ENCODE measurements around the gene PDGFA.

Gene PDGFA

DNA sequence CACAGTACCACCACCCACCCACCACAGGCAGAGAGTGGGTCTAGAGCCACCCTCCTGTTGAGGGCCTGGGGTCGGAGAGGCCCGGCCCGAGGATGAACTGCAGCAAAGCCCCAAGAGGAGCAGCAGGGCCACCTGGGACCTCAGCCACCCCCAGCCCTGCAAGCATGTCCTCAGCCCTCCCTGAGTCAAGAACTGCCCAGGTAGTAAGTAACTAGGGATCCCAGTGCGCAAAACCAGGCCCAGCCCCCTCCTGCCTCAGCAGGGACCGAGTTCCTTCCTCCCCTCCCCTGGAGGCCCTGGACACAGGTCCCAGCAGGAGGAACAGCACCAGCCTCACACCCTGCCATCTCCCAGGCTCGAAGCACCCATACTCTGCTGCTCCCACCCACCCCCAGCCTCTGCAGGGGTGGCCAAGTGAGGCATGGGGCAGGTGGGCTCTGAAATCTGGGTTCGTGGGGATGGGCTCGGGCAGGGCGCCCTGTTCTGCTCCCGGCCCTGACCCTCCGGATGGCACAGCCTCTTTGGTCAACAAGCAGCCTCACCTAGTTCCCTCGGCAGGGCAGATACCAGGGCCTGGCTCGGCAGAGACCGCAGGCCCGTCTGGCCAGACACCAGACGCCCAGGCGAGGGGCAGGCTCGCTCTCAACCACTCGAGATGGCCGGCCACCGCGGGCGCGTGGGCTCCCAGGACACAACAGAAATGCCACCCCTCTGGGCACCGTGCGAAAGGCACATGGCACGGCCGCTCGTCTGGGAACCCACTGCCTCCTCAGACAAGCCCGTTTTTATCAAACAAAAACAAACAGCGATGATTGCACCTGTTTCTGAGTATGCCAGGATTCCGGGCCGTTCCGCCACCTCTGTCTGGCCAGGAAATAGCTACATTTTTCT, 15.2 kb downstream of the PDGFA start:
- DNase-seq (ENCODE audit: low spot score) = no peak

DNA sequence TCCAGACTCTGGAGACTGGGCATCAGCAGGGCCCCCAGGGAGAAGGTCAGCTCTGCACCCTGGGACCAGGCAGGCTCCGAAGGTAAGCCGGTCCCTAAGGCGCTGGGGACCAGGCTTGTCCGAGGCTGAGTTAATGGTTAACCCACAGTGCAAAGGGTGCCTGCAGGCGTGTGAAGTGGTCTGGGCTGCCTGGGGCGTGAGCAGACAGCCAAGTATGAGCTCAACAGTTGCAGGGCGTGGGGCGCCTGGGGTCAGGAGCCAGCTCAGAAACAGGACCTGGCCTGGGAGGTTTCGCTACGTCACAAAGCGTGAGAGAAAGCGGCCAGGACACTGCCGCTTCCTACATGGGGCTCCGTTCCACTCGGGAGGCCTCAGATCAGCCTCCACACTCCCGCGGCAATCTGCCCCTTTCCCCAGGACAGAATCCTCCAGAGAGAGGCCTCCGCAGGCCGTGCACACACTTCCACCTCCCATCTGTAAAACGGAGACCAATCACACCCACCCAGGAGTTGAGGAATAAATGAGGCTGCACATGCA, 16.0 kb downstream of the PDGFA start:
- no peak for DNase-seq (ENCODE audit: low spot score)

DNA sequence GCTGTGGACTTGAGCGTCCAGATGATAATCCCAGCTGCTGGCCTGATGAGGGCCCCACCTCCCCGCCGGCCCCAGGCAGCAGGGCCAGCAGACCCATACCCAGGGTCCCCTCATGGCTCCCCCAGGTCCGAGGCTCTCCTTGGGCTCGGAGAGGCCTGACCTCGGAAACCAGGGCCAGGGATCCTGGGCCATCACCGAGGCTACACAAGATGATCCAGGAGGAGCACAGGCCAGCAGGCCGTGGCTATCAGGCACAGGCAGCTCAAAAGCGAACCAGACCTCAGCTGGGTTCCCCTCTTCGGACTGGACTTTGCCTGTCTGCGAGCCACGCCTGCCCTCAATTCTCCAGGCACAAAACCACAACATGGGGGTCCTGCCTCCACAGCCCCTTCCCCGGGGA, 17.4 kb downstream of the PDGFA start:
- no peak for DNase-seq (ENCODE audit: low spot score)

DNA sequence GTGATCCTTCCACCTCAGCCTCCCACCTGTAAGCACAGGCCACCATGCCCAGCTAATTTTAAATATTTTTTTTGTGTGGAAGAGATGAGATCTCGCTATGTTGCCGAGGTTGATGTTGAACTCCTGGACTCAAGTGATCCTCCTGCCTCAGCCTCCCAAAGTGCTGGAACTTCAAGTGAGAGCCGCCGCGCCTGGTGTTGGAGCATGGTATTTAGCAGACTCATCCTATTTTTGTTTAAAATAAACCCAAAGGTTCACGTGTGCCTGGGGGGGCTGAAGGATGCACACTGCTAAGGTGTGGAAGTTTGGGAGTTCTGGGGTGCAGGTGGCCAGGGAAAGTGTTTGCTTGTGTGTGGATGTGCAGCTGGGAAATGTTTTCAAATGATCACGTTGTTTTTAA, 18.1 kb downstream of the PDGFA start:
- DNase-seq (ENCODE audit: low spot score) = no peak

DNA sequence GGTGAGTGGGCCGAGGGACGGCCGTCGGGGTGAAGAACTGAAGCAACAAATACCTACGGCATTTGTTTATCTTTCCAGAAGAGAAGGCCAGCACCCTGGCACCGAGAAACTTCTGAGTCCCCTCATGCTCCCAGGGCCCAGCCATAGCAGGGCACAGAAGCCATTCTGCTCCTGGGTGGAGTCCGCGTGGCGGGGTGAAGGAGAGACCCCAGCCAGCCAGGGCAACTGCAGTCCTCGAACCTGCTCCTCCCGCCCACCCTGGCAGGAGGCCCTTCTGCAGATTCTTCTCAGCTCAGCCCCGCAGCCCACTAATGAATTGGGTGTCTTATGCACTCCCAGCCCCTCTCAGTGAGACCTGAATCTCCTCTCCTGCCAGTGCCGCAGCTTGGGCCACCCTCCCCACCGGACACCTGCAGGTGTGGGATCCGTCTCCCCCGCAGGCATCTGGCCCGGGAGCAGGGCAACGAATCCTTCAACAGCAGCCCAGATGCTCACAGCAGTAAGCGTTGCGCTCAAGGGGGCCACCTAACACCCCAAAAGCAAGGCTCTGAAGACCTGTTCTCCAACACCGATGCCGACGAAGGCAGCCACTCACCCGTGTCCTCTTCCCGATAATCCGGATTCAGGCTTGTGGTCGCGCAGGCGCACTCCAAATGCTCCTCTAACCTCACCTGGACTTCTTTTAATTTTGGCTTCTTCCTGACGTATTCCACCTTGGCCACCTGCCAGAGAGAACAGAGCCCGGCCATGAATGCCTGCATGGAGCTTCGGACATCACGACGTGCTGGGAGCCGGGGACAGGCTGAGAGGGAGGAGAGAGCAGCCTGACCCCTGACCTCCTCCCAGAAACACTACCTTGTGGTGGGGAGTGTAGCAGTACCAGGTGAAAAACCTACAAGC, 18.9 kb downstream of the PDGFA start:
- DNase-seq (ENCODE audit: low spot score) = no peak

DNA sequence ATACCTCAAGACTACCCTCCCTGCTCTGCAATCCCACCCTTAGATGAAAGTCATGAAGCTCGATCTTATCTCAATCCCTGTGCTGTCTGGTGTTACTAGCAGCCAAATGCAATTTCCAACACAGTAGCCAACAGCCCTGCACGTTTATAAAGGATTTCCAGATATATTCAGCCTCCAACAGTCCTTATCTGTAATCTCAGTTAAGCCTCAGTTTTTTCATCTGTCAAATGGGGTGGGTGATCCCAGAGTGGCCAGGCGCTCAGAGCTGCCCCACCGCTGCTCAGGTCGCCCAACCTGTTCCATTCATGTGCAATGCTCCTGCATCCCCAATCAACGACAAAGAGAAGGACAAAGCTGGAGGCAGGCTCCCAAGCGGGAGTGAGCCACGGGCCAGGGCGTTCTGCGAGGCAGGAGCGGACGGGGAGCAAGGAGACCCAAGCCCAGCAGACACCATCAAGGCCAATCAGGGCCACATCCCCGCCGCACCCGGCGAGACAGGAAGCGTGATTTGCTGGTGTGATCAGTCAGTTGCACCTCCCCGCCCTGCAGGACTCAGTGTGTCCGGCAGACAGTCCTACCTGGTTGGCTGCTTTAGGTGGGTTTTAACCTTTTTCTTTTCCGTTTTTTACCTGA, 19.7 kb downstream of the PDGFA start:
- no peak for DNase-seq (ENCODE audit: low spot score)

DNA sequence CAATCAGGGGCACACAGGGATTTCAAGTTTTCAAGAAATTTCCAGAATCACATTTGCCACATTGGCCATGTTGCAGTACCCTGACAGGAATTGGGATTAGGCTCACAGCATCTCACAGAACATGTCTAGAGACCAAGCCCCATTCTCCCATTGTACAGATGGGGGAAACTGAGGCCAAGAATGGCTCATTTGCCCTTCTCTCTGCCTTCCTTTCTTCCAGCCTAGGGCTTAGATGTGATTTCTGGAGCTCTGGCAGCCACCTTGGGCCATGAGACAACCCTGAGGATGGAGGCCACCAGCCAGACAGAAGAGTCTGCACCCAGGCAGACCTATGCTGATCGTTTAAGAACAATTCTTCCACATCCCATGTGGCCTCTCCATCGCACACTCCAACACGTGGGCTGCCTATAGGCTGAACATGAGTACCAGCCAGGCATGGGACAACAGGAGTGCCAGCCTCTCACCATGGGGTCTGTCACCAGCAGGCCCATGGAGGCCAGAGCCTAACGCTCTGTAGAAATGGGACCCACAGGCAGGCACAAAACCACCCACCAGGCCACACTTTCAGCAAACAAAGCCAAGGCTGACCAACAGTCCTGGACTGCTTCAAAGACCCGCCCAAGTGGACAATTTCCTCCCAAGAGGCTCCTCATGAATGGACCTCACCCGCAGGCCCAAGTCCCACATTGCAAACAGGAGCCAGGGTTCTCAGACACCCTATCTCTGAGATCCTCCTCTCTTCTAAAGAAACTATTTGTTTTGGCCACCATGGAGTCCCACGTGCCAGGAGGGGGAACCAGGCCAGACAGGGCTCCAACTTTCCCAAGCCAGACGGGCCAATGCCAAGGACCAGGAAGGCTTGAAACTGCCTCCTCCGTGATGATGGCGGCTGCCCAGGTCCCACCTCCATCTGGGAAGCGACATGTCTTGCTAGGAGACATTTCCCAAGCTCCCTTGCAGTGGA, 20.7 kb downstream of the PDGFA start:
- DNase-seq (ENCODE audit: low spot score) = no peak

DNA sequence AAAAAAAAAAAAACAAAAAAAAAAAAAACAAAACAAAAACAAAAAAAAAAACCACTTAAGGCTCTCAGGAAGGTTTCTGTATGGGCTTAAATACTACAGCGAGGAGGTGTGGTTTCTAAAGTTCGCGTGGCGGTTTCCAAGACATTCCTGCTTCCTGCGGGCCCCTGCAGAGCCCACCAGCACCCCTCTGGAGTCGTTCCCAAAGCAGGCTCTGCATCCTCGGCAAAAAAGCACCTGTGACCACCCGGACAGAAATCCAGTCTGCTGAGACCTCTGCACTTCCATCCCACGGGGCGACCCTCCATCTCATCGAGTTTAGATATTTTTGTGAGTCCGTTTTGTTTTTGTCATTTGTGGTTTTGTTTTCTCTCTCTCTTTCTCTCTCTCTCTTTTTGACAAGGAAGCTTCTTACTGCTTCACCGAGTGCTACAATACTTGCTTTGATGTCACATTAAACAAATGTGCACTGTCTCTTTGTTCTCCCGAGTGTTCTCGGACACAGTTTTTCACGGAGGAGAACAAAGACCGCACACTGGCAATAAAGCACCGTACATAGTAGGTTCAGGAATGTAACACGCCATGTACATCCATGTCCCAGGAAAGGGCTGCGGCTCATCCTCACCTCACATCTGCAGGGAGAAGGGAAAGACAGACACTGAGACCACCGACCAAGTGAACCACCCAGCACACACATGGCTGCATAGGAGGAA, 21.5 kb downstream of the PDGFA start:
- no peak for DNase-seq (ENCODE audit: low spot score)

DNA sequence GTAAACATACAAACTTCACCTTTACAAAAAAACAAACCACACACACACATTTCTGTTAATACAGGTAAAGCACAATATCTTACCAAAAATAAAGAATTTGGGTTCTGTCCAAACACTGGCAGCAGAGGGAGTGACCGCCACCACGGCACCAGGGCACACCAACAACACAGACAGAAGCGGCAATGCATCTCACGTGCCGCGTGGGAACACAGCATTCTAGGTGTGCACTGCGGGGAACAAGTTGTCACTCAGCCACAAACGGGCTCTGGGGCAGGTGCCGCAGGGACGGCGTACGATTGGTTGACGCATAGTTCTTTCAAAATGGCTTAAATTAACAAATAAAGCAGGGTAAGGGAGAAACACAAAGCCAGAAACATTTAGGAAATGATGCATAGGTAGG, 22.3 kb downstream of the PDGFA start:
- no peak for DNase-seq (ENCODE audit: low spot score)

DNA sequence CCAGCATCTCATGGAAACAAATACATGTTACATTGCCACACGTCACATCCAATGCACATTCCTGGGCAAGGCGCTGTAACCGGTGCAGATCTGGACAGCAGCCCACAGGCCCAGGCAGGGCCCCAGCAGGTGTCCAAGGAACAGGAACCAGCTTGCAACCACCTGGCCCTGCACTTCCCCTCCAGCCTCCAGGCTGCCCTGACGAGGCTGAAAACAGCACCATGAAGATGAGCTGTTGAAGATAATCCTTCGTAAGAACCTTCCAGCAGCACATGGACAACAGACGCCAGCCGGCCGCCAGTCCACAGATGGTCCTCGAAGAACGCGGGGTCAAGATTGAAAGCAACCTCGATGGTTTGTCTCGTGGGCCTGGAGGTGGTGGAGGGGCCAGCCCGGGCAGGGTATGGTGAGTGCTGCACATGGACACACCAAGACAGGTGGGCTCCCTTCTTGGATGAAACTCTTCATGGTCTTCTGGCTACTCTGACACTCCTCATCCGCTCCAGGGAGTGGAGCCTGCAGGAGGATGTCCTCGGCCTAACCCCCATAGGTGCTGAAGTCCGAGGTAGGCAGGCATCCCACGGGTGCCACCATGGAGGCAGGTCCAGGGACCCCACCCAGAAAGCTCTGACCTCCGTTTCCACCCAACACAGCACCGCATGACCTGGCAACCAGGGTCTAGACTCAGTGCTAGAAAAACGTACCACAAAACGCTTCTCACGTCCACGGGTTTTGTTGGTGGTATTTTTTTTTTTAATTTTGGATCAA, 22.9 kb downstream of the PDGFA start:
- DNase-seq (ENCODE audit: low spot score) = no peak

DNA sequence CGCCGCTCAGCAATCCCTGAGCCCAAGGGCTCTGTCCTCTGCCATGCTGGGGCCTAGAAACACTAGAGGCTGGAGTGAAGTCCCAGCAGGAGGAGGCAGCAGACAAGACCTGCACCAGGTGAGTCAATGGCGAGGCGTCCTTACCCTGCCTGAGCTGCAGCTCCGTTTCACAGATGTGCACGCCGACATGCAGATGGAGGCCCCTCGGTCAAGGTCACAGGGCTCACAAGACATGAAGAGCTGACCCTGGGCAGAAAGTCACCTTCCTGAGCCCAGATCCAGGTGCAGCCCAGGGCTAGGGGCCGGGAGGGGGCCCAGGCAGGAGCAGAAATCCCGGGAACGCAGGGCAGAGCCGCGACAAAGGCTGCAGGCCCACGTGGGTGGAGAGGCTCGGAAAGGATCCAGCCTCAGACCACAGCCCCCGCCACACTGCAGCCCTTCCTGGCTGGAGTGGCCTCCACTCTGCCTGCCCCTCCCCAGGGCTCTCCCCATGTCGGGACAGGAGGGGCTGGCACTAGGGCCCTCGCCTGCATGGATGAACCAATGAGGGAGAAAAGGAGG, 23.8 kb downstream of the PDGFA start:
- DNase-seq (ENCODE audit: low spot score) = no peak

DNA sequence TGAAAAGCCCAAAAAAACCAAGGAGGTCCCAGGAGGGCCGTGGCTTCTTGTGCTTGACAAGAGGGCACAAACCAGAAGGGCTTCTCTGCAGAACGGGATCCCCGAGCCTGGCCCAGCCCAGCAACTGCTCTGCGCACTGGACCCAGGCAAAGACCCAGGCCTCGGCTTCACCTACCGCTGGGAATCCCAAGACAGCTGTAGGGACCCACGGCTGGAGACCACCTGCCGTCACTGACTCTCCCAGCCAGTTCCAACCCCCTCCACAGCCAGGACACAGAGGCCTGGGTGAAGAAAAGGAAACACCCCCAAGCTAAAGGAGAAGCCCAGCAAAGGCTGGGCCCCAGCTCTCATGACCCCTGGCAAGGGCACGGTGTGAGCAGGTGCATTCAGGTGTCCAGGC, 24.3 kb downstream of the PDGFA start:
- DNase-seq (ENCODE audit: low spot score) = no peak

DNA sequence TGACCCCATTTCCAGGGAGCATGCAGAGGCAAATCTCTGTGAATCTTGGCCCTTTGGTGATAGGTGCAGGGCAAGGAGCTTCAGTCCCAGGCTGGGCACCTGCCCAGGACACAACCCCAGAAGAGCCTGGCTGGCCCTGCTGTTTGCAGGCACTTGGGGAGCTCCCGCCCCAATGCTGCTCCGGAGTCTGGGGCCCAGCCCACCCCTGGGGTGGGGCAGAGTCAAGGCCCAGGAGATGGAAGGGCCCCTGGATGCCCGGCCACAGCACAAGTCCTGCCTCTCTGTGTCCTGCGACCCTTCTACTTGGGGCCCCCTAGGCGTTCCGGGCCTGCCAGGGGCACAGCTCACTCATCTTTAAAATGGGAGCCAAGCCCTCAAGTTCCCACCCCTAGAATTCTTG, 24.7 kb downstream of the PDGFA start:
- no peak for DNase-seq (ENCODE audit: low spot score)

DNA sequence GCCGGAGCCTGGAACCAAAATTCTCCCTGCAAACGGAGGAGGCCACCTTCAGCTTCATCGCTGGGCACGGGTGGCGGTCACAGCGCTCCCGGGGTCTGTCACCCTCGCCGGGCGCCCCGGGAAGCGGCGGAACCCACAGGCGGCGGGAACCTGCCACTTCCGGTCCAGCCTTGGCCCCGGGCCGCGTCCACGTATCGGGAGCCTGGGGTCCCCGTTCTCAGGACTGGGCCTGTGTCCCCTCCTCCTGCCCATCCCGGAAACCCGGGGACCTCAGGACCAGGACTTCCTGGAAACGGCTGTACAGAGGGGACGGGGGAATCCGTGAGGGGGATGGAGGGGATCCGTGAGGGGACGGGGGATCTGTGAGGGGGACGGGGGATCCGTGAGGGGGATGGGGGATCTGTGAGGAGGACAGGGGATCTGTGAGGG, 25.4 kb downstream of the PDGFA start:
- peak; percentile 63 for DNase-seq (ENCODE audit: low spot score)

DNA sequence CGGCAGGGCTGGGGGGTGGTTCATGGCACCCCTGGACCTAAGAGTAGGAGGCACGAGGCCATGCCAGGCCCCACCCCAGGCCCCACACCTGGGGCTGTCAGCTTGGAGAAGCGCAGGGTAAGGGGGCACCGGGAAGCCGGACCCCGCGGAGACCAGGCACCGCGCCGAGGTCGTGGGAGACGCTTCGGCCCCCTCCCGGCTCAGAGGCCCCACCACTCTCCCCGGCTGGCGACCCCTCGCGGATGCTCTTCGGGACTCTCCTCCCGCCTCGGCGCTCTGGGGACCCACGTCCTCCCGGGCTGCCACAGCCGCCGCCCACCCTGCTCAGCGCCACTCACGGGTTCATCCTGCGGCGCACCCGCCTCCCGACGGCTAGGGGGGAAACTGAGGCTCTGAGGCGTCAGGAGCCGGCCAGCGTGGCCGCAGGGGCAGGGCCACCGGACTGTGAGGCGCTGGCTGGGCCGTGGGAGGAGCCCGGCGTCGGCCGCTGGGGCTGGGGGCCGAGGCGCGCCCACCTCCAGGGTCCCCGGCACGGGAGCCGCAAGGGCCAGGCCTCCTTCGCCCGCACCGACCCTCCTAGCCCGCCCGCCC, 25.9 kb downstream of the PDGFA start:
- DNase-seq (ENCODE audit: low spot score) = no peak

DNA sequence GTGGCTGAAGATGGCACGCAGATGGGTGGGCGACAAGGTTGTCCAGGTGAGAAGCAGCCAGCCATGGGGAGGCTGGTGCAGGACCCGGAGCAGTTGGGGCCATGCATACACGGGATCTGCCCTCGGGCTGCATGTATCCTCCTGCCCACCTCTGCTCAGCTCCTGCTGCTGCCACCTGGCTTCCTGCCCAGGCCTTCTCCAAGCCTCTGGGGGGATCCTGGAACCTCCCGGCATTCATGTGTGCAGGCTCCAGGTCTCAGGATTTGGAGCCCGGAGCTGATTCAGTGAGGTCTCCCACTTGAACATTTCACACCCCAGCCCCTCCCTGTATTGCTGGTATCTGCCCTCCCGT, 27.0 kb downstream of the PDGFA start:
- no peak for DNase-seq (ENCODE audit: low spot score)

DNA sequence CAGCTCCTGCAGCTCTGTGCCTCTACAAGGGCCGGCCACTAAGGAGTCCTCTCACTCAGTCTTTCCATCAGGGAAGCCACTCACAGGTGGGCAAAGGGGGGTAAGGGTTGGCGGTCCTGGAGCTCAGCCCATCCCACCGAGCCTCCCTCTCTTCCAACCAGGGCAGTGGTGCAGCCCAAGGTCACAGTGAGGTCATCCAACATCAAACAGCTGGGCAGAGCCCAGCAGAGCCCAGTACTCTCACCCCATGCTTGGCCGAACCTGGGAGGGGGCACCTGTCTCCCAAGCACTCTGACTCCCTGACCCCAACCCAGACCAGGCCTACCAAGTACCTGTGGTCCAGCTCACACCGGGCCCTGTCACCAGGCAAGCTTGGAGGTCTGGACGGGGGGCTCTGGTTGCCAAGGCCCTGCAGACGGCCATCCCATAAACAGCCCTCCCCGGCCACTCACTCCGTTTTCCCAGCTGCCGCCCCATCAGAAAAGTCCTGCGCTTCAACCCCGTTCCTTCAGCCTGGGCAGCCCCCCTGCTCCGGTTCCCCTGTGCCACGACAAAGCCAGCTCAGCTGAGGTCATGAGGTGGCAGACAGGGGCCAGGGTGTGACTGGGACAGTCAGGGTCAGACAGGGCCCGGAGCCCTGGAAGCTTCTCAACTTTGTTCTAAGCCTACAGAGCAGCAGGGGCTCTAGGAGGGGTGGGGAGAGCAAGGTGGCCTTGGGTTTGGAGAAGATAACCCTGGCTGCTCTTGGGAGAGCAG, 27.5 kb downstream of the PDGFA start:
- DNase-seq (ENCODE audit: low spot score) = no peak

DNA sequence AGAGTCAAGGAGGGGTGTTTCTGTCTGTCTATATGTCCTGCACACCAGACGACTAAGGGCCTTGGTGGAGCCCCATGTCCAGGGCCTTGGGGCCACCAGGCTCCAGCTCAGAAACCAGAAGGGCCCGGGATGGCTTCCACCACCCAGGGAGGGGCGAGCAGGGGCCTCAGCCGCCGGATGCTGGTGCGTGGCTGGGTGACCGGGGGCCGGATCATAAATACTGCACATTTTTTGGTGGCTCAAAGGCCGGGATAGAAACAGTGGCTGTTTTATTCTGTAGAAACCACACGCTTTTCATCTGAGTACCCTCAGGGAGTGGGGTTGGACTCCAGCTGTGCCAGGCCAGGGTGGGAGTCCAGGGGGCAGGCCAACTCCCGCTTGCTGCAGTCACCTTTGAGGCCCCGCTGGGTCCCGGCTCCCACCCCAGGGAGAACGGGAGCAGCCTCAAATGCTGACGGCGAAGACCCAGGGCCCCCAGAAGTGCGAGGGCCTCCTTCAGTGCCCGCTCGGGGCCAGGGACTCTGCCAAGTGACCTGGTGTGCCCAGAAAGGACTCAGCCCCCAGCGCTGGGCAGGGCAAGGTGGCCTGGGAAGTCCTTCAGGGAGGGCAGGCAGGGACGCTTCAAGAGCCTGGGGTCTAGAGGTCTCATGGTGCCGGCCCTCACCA, 28.2 kb downstream of the PDGFA start:
- no peak for DNase-seq (ENCODE audit: low spot score)

All from germinal center (tissue), 1 donor.